NCI-H748 treated with DMSO at 0.1 percent for 48 hours (cell line): ENCODE results near the gene QPRT.
"Not testable (repeated sequence)": the region's sequence is repeated elsewhere in the genome, so short reads cannot be mapped to it uniquely, and the experiment has no call there.

Source experiments
- DNase-seq: peaks from one replicate; lab custom pipeline; 2025; lab: John Stamatoyannopoulos, UW

The QPRT gene

GRCh38 chr16:29720703-29721102 lies 41.7 kb downstream of the QPRT start:
- no peak for DNase-seq

DNA sequence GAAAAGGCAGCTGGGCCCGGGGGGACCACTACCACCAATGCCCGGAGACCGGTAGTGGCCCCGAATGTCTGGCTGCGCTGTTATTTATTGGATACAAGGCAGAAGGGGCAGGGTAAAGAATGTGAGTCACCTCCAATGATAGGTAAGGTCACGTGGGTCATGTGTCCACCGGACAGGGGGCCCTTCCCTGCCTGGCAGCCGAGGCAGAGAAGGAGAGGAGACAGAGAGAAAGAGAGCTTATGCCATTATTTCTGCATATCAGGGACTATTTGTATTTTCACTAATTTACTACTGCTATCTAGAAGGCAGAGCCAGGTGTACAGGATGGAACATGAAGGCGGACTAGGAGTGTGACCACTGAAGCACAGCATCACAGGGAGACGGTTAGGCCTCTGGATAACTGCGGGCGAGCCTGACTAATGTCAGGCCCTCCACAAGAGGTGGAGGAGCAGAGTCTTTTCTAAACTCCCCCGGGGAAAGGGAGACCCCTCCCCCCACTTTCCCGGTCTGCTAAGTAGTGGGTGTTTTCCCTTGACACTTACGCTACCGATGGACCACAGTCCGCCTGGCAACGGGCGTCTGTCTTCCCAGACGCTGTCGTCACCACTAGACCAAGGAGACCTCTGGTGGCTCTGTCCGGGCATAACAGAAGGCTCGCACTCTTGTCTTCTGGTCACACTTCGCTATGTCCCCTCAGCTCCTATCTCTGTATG lies 42.3 kb downstream of the QPRT start:
- peak; percentile 3 for DNase-seq

GRCh38 chr16:29726845-29727377 lies 47.9 kb downstream of the QPRT start:
- DNase-seq: no peak

- no peak for DNase-seq
These were observed 48.5 kb downstream of the QPRT start for GRCh38 chr16:29727452-29727851.

- no peak for DNase-seq
These were observed 50.1 kb downstream of the QPRT start for GRCh38 chr16:29729116-29729521.

DNA sequence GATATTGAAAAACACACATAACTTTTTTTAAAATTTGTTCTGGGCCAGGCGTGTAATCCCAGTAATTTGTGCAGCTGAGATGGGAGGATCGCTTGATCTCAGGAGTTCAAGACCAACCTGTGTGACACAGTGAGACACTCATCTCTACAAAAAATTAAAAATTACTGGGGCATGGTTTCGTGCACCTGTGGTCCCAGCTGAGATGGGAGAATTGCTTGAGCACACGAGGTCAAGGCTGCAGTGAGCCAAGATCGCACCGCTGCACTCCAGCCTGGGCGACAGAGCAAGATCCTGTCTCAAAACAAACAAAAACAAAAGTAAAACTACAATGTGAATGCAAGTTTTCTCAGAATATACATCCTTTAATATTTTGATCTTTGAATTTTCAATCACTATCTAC lies 51.7 kb downstream of the QPRT start:
- DNase-seq: no peak

- not testable (repeated sequence) for DNase-seq
These were observed 53.0 kb downstream of the QPRT start for GRCh38 chr16:29731768-29732601.

- no peak for DNase-seq
These were observed 55.8 kb downstream of the QPRT start for GRCh38 chr16:29734786-29735185.

DNA sequence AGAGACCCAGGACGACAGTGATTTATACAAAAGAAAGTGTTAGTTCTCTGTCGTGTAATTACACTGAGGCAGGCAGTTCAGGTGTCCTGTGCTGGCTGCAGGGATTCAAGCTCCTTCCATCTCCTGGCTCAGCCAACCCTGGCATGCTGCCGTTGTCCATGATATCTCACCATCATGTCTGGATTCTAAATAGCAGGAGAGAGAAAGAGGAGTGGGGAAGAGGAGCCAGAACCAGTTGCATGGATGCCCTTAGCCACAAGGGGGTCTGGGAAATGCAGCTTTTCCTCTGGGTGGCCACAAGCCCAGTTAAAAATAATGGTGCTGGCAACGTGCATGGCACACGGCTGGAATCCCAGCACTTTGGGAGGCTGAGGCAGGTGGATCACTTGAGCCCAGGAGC lies 57.1 kb downstream of the QPRT start:
- DNase-seq: no peak

DNA sequence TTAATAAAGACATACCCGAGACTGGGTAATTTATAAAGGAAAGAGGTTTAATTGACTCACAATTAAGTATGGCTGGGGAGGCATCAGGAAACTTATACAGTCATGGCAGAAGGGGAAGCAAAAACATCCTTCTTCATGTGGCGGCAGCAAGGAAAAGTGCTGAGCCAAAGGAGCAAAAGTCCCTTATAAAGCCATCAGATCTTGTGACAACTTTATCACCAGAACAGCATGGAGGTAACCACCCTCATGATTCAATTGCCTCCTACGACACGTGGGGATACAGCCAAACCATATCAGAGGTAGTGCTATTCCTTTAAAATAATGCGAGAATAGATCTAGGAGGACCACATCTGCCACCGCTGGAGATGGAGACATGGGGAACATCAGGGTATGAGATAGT lies 57.8 kb downstream of the QPRT start:
- no peak for DNase-seq

- DNase-seq: no peak
These were observed 58.7 kb downstream of the QPRT start for GRCh38 chr16:29737713-29738112.

- no peak for DNase-seq
These were observed 59.5 kb downstream of the QPRT start for GRCh38 chr16:29738514-29738913.

DNA sequence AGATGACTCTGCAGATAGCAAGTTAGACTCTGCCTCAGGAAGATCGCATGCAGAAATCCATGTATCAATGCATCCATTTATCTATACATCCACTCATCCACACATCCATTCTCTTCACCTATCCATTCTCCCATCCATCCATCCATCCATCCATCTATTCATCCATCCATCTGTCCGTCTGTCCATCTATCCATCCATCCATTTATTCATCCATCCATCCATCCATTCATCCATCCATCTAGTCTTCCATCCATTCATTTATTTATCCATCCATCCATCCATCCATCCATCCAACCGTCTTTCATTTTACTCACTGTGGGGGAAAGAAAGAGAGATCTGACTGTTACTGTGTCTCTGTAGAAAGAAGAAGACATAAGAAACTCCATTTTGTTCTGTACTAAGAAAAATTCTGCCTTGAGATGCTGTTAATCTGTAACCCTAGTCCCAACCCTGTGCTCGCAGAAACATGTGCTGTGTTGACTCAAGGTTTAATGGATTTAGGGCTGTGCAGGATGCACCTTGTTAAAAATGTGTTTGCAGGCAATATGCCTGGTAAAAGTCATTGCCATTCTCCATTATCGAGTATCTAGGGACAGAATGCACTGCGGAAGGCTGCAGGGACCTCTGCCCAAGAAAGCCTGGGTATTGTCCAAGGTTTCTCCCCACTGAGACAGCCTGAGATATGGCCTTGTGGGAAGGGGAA lies 61.1 kb downstream of the QPRT start:
- DNase-seq: not testable (repeated sequence)

GRCh38 chr16:29740630-29741015 lies 61.6 kb downstream of the QPRT start:
- not testable (repeated sequence) for DNase-seq

- no peak for DNase-seq
These were observed 63.8 kb downstream of the QPRT start for GRCh38 chr16:29742683-29743275.

- DNase-seq: no peak
These were observed 64.5 kb downstream of the QPRT start for GRCh38 chr16:29743475-29743826.

DNA sequence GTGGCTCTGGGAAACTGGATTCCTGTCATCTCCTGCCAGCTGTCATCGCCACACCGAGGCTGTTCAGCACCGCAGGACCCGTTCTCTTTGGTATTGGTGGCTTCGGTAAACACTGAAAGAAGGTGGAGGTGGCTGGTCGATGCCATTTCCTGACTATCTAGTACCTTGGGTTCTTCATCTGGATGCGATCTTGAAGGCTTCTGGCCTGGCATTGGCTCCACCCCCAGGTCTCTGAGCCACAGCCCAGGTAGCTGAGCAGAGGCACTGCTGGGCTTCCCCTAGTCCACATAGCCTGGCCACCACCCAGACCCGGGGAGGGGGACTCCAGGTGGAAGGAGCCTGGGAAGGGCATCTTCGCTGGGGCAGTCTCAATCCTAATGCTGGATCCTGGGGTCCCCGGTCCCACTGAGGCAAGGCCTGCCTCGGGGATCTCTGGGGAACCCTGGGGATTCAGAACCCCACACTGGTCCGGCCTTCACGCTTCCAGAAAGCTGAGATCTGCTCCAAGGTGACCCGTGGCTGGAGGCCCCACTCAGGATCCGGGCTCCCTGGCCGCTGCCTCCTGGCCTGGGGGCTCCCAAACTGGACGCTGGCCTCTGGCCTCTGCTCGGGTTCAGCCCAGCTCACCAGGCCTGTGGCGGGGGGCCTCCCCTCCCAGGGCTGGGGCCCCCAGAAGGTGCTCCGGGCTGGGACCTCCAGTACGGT lies 65.0 kb downstream of the QPRT start:
- DNase-seq: no peak

DNA sequence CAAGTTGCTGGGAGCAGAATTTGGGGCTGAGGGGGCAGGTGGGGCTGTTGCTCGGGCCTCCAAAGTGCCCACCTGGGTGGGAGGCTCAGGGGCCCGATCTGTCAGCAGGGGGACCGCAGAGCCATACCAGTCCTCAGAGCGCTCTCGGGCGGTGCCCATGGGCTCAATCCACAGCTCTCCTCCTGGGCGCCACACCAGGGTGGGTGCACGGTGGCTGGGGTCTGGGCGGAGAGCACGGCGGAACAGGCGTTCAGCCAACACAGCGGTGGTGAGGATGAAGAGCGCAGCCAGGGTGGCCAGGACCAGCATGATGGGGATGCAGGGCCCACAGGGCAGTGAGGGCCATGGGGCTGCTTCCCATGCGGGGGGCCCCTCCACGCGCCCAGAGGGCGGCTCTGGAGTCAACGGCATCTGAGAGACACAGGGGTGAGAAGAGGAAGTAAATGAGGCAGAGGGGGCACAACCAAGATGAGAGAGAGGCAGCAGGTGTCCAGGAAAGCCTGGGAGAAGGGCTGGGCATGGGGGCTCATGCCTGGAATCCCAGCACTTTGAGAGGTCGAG lies 65.6 kb downstream of the QPRT start:
- DNase-seq: no peak

- no peak for DNase-seq
These were observed 66.3 kb downstream of the QPRT start for GRCh38 chr16:29745121-29745852.

- no peak for DNase-seq
These were observed 66.9 kb downstream of the QPRT start, which contains the start of gene C16orf54 for GRCh38 chr16:29745853-29746345. C16orf54 (minus strand) TSS chr16:29745990; CDS start chr16:29744951, 1,039 bp downstream.
